Measurements from ENCODE around the gene AMIGO3. TPM values are rescaled to one million over a fixed set of nuclear protein-coding genes. Genes with fewer than 3 reads are reported as not detected.
A peak's percentile ranks its signal among the peaks of the same experiment; 100 is the strongest.
"Not testable (repeated sequence)": the region's sequence is repeated elsewhere in the genome, so short reads cannot be mapped to it uniquely, and the experiment has no call there.

AMIGO3 gene
- total RNA-seq, 1 donor from 2014 or later: not detected

GRCh38 chr3:49695350-49696015 is 24.0 kb downstream of the AMIGO3 start:
- ATAC-seq; intact Hi-C loops (cut with DNase I); DNase-seq (ENCODE audit: low spot score): not testable (repeated sequence)

- DNase-seq (ENCODE audit: low spot score); ATAC-seq; intact Hi-C loops (cut with DNase I): not testable (repeated sequence)
Measured at GRCh38 chr3:49694409-49695070, 24.9 kb downstream of the AMIGO3 start.

- ATAC-seq; intact Hi-C loops (cut with DNase I): not testable (repeated sequence)
Measured at GRCh38 chr3:49691481-49691880, 28.0 kb downstream of the AMIGO3 start.

GRCh38 chr3:49690856-49691255 is 28.6 kb downstream of the AMIGO3 start:
- DNase-seq (ENCODE audit: low spot score); intact Hi-C loops (cut with DNase I); ATAC-seq: not testable (repeated sequence)

More at GRCh38 chr3:49691481-49691880, 28.0 kb downstream of the AMIGO3 start:
- not testable (repeated sequence) for DNase-seq (ENCODE audit: low spot score)

GRCh38 chr3:49689908-49690624 is 29.4 kb downstream of the AMIGO3 start:
- intact Hi-C loops (cut with DNase I); DNase-seq (ENCODE audit: low spot score): not testable (repeated sequence)

GRCh38 chr3:49689046-49689907 is 30.2 kb downstream of the AMIGO3 start, which contains the start of the genes MST1 and RNF123:
Gene MST1, minus strand, starts transcription at chr3:49689474. Its CDS starts 783 bp downstream, at chr3:49688691.
Gene RNF123, plus strand, starts transcription at chr3:49689557. Its CDS starts 1,609 bp downstream, at chr3:49691166.
- intact Hi-C loops (cut with DNase I): no loop called here
- peak; percentile 94 for DNase-seq (ENCODE audit: low spot score)
- ATAC-seq: peak; percentile 89

More at GRCh38 chr3:49689908-49690624, 29.4 kb downstream of the AMIGO3 start:
- ATAC-seq: not testable (repeated sequence)

GRCh38 chr3:49688338-49689045 is 31.0 kb downstream of the AMIGO3 start:
- DNase-seq (ENCODE audit: low spot score); intact Hi-C loops (cut with DNase I): not testable (repeated sequence)
- peak; percentile 4 for ATAC-seq

- intact Hi-C loops (cut with DNase I); ATAC-seq; DNase-seq (ENCODE audit: low spot score): not testable (repeated sequence)
Measured at GRCh38 chr3:49687424-49687795, 32.1 kb downstream of the AMIGO3 start.

- intact Hi-C loops (cut with DNase I); DNase-seq (ENCODE audit: low spot score): not testable (repeated sequence)
- peak; percentile 14 for ATAC-seq
Measured at GRCh38 chr3:49686769-49687423, 32.6 kb downstream of the AMIGO3 start.

- ATAC-seq; intact Hi-C loops (cut with DNase I); DNase-seq (ENCODE audit: low spot score): not testable (repeated sequence)
Measured at GRCh38 chr3:49686346-49686745, 33.1 kb downstream of the AMIGO3 start.

GRCh38 chr3:49685846-49686245 is 33.6 kb downstream of the AMIGO3 start:
- DNase-seq (ENCODE audit: low spot score); ATAC-seq; intact Hi-C loops (cut with DNase I): not testable (repeated sequence)

GRCh38 chr3:49685103-49685502 is 34.4 kb downstream of the AMIGO3 start:
- ATAC-seq; DNase-seq (ENCODE audit: low spot score); intact Hi-C loops (cut with DNase I): not testable (repeated sequence)

GRCh38 chr3:49684453-49684852 is 35.0 kb downstream of the AMIGO3 start:
- ATAC-seq; intact Hi-C loops (cut with DNase I); DNase-seq (ENCODE audit: low spot score): not testable (repeated sequence)

GRCh38 chr3:49683162-49683561 is 36.3 kb downstream of the AMIGO3 start:
- intact Hi-C loops (cut with DNase I): no loop called here
- ATAC-seq: no peak
- no peak for DNase-seq (ENCODE audit: low spot score)

GRCh38 chr3:49681543-49681942 is 37.9 kb downstream of the AMIGO3 start:
- intact Hi-C loops (cut with DNase I): no loop called here
- DNase-seq (ENCODE audit: low spot score) (no peak), ATAC-seq (no peak)

GRCh38 chr3:49681232-49681522 is 38.3 kb downstream of the AMIGO3 start:
- no peak for DNase-seq (ENCODE audit: low spot score)
- no peak for ATAC-seq
- intact Hi-C loops (cut with DNase I): no loop called here

- ATAC-seq (no peak), DNase-seq (ENCODE audit: low spot score) (no peak)
- intact Hi-C loops (cut with DNase I): no loop called here
Measured at GRCh38 chr3:49680493-49681231, 38.8 kb downstream of the AMIGO3 start.
